Left cardiac atrium (tissue), 4 donors: ENCODE results near the gene SNAPC2. TPM values are rescaled to one million over a fixed set of nuclear protein-coding genes. Genes with fewer than 3 reads are reported as not detected.
"Not testable (repeated sequence)": the region's sequence is repeated elsewhere in the genome, so short reads cannot be mapped to it uniquely, and the experiment has no call there.

Experiments
- ATAC-seq, 2 donors: fragments of 200-7000 bp; cut with Tn5 transposase; one replicate each; pipeline ENCODE4 v1.9.1; 2020; ENCODE audit warnings: mild to moderate bottlenecking in 2 of 2, moderate library complexity in 2 of 2
- DNase-seq: peaks from one replicate; pipeline ENCODE4 v3.0.0-alpha.2; 2020
- intact Hi-C, 2 donors: fragments of 100-400 bp; cut with DNase I; formaldehyde crosslinking; loops; one replicate each; pipeline versions ENCODE4 v1.14.1 to v1.15.1; 2022 to 2023
- total RNA-seq, 2 donors: library from RNA; stranded (reverse); fragmentation: NEBNext Ultra II Directional; extraction: Animal tissue kit (Norgen Biotek cat#: 25700); gene quantifications; one replicate each; pipeline ENCODE4 v1.2.1, GENCODE V29; 2021
- donor health status: DM: no; HTN: yes; CAD: no.
- donor health status: DM: no; HTN: yes; CAD: no; lungs with severe emphysema.
- donor health status: DM: yes; HTN: yes; CAD: no.
- donor health status: Dilated cardiomyopathy.

Gene SNAPC2
- total RNA-seq, 2 donors from 2014 or later, result 9.6 to 13.9 TPM

GRCh38 chr19:7928741-7929701 lies 8.9 kb downstream of the SNAPC2 start:
- intact Hi-C loops, result no loop called here
- DNase-seq, result peak; percentile 32
- ATAC-seq, result peak; percentile 4 to 8

- ATAC-seq, intact Hi-C loops, DNase-seq: not testable (repeated sequence)
Measured at GRCh38 chr19:7930030-7930429, 9.9 kb downstream of the SNAPC2 start.

- intact Hi-C loops, result no loop called here
- ATAC-seq (no peak), DNase-seq (no peak)
Measured at GRCh38 chr19:7930765-7931164, 10.6 kb downstream of the SNAPC2 start.

- intact Hi-C loops, result no loop called here
- peak; percentile 26 for DNase-seq
- no peak for ATAC-seq
Measured at GRCh38 chr19:7931221-7932061, 11.3 kb downstream of the SNAPC2 start.

- DNase-seq (peak; percentile 22), ATAC-seq (no peak)
- intact Hi-C loops, result no loop called here
Measured at GRCh38 chr19:7932276-7932929, 12.3 kb downstream of the SNAPC2 start.

- ATAC-seq (no peak), DNase-seq (no peak)
- intact Hi-C loops, result no loop called here
Measured at GRCh38 chr19:7932930-7933300, 12.8 kb downstream of the SNAPC2 start.

- DNase-seq (no peak), ATAC-seq (no peak)
- intact Hi-C loops, result no loop called here
Measured at GRCh38 chr19:7933411-7933810, 13.3 kb downstream of the SNAPC2 start.

DNA sequence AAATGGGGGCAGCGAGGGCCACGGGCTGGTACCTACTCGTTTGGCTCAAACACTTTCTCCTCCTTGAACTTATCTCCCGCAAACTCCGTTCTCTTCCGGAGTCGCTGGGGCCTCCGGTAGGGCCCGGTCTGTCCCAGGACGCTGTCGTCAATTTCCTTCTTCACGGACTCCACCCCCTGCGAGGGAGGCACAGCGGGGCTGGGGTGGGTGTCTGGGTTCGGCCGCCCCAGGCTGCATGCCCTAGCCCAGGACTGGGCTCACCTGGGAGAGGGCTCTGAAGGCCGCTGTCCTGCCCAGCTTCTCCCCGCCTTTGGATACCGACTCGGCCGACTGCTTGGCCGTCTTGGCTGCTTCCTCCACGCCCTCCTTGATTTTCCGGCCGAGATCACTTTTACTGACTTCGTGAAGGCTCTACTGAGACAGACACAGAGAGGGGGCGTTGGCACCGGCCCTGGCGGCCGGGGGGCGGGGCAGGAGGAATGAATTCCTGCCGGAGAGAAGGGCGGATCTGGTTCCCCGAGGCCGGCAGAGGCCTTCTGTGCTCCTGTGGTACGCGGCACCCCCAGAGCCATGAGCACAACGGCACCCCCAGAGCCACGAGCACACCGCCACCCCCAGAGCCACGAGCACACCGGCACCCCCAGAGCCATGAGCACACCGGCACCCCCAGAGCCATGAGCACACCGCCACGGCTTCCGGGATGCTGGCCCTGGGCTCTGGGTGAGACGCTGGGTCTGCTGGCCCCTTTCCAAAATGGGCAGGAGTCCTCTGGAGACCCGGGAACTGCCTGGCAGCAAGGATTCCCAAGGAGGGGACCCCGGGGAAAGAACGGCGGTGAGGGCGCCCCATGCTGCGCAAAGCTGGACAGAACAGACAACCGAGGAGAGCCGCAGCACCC lies 13.9 kb downstream of the SNAPC2 start:
- intact Hi-C loops, result no loop called here
- DNase-seq, result peak; percentile 33

DNA sequence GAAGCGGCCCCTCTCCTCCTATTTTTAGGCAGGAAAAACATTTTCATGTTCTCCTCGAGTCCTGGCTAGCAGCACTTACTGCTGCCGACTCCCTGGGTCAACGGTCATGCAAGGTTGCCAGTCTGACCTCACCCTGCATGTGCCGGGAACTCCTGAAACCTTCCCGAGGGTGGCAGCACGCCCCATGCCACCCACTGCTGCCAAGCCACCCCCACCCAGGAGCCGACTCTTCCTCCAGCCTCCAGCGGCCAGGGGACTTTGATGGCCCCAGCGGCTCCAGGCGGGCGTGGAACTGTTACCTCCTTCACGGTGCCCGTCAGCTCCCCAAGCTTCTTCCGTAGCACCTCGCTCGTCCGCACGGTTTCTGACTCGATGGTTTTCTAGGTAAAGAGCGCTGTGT lies 14.6 kb downstream of the SNAPC2 start:
- DNase-seq, result no peak

More for the DNA sequence above, 13.9 kb downstream of the SNAPC2 start:
- ATAC-seq, result no peak

GRCh38 chr19:7940841-7941240 lies 20.7 kb downstream of the SNAPC2 start:
- intact Hi-C loops, result loop anchor here (5.0 to 10.0 kb wide), 3 partner anchors 61 to 314 kb away; partner anchors contain the start of gene ELAVL1 (in 1 of the 2)
- DNase-seq (no peak), ATAC-seq (no peak)

More for the DNA sequence above, 14.6 kb downstream of the SNAPC2 start:
- no peak for ATAC-seq
- intact Hi-C loops, result no loop called here

DNA sequence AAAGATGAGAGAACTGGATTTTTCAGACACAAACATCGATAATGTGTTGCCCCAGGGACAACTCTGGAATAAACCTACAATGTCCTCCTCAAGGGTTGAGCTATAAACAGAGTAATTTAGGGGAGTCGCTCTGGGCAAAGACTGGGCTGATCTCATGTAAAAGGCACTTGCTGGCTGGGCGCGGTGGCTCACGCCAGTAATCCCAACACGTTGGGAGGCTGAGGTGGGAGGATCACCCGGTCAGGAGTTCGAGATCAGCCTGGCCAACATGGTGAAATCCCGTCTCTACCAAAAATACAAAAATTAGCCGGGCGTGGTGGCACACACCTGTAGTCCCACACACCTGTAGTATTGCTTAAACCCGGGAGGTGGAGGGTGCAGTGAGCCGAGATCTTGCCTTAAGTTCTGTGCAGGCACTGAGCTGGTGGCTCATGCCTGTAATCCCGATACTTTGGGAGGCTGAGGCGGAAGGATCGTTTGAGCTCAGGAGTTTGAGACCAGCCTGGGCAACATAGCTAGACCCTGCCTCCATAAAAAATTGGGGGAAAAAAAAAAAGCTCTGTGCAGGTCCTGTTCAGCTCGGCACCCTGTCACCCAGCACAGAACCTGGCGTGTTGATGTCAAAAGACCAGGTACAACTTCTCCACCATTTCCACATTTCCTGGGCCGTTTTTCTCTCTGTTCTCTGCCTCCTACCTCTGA lies 21.9 kb downstream of the SNAPC2 start:
- no peak for DNase-seq
- intact Hi-C loops, result loop anchor here (5.0 to 10.0 kb wide), 3 partner anchors 60 to 313 kb away; partner anchors contain the start of gene ELAVL1 (in 1 of the 2)
- ATAC-seq, result no peak

- DNase-seq, result no peak
- intact Hi-C loops, result loop anchor here (5.0 to 10.0 kb wide), 3 partner anchors 59 to 312 kb away; partner anchors contain the start of gene ELAVL1 (in 1 of the 2)
- peak in 1 of 2 donors; percentile 23 for ATAC-seq
Measured at GRCh38 chr19:7942981-7943443, 22.9 kb downstream of the SNAPC2 start.

- intact Hi-C loops, result loop anchor here (2.0 to 10.0 kb wide), 4 partner anchors 59 to 311 kb away; partner anchors contain the start of gene ELAVL1 (in 1 of the 2)
- peak; percentile 99 for DNase-seq
- peak; percentile 99 to 100 for ATAC-seq
Measured at GRCh38 chr19:7943444-7944176, 23.5 kb downstream of the SNAPC2 start, which contains the start of gene TIMM44. TIMM44 (minus strand) TSS chr19:7943666; CDS start chr19:7943651, 15 bp downstream.

DNA sequence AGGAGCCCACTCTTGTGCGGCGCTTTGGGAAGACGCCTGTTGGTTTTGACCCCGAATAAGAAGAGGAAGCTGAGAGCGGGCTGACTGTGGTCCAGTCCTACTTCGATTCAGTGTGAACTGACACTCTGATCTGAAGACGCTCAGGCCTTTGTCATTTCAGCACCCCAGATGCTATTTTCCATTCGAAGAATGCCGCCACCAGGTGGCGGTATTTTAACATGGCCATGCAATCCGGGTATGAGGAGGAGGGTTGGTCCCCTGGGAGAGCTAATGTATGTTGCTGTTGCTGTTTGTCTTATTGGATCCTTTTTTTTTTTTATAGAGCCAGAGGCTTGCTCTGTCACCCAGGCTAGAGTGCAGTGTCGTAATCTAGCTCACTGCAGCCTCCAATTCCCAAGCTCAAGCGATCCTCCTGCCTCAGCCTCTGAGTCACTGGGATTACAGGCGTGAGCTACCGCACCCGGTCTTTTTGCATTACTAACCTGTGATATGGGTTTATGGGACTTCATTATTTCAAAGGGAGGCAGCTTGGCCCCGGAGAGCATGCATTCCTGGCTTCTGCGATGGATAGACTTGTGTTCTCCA lies 24.1 kb downstream of the SNAPC2 start:
- ATAC-seq, result peak; percentile 53 to 73
- intact Hi-C loops, result loop anchor here (2.0 to 10.0 kb wide), 4 partner anchors 58 to 311 kb away; partner anchors contain the start of gene ELAVL1 (in 1 of the 2)
- peak; percentile 91 for DNase-seq

GRCh38 chr19:7947939-7948338 lies 27.8 kb downstream of the SNAPC2 start:
- ATAC-seq (no peak), DNase-seq (no peak)
- intact Hi-C loops, result loop anchor here in 1 of 2 donors (10.0 kb wide), 2 partner anchors 57 to 307 kb away; partner anchors contain the start of gene ELAVL1

DNA sequence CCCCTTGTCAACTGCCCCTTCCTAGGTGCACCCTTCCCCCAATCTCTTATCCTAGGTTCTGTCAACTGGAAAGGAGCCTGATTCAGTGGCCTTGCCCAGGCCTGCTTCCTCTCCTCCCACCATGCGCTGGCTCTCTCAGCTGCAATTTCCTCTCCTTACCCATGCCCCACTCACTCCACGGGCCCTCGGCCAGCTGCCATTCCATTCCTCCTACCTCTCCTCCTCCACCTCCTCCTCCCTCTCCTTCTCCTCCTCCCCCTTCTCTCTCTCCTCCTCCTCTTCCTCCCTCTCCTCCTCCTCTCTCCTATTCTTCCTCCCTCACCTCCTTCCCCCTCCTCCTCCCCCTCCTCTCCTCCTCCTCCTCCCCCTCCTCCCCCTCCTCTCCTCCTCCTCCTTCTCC lies 32.9 kb downstream of the SNAPC2 start:
- intact Hi-C loops, result loop anchor here in 1 of 2 donors (10.0 kb wide), 1 partner anchor 202 kb away; no protein-coding TSS in a partner anchor
- DNase-seq (no peak), ATAC-seq (peak in 1 of 2 donors; percentile 52)
